OCI-LY7 (cell line): ENCODE data around the gene DST. TPM values are rescaled to one million over a fixed set of nuclear protein-coding genes. Genes with fewer than 3 reads are reported as not detected.

Source experiments
- BruUV-seq: library from RNA; stranded (reverse); fragments of 400-500 nt; replicated peaks from 2 replicates; lab custom pipeline; 2021; lab: Mats Ljungman, UMichigan
- CTCF ChIA-PET: fragments of 300-600 bp; sonication (Branson Sonifier 250); formaldehyde crosslinking; loops from one replicate; lab custom pipeline; 2022; ENCODE audit warnings: antibody characterized with exemption; ENCODE audit not compliant: unreplicated experiment; lab: Charles Lee
- POLR2A ChIA-PET: fragments of 300-600 bp; sonication (Branson Sonifier 250); formaldehyde crosslinking; loops from one replicate; lab custom pipeline; 2022; ENCODE audit warnings: antibody characterized with exemption; lab: Charles Lee
- DNase-seq: peaks from one replicate; pipeline ENCODE4 v3.0.0-alpha.2; 2015; ENCODE audit warnings: low spot score
- H2AFZ ChIP-seq: fragments of 200-600 bp; sonication (generic), shearing (Covaris generic); 2 replicates; pipeline ENCODE4 v1.6.1; 2014; ENCODE audit warnings: mild to moderate bottlenecking, antibody characterized with exemption, low read length, moderate library complexity
- H3K27ac ChIP-seq: fragments of 200-600 bp; sonication (generic); 2 replicates; pipeline ENCODE4 v1.5.1; 2014; ENCODE audit warnings: mixed run types, low read depth, mild to moderate bottlenecking, moderate library complexity, low read length, inconsistent platforms; ENCODE audit not compliant: poor library complexity, severe bottlenecking
- H3K36me3 ChIP-seq: fragments of 200-600 bp; sonication (generic); 2 replicates; pipeline ENCODE4 v1.6.1; 2014; ENCODE audit warnings: mild to moderate bottlenecking, antibody characterized with exemption, low read length, moderate library complexity, mixed read lengths; ENCODE audit not compliant: insufficient read depth
- H3K4me1 ChIP-seq: fragments of 200-600 bp; sonication (generic); 2 replicates; pipeline ENCODE4 v1.5.1; 2014; ENCODE audit warnings: mild to moderate bottlenecking, low read length; ENCODE audit not compliant: insufficient read depth, poor library complexity, severe bottlenecking
- H3K4me2 ChIP-seq: fragments of 200-600 bp; sonication (generic); 2 replicates; pipeline ENCODE4 v1.6.1; 2014; ENCODE audit warnings: mild to moderate bottlenecking, low read length
- H3K4me3 ChIP-seq: fragments of 200-600 bp; sonication (generic); 2 replicates; pipeline ENCODE4 v1.5.1; 2014; ENCODE audit warnings: mild to moderate bottlenecking, low read depth, low read length; ENCODE audit not compliant: poor library complexity, severe bottlenecking
- H3K79me2 ChIP-seq: fragments of 200-600 bp; sonication (generic); 2 replicates; pipeline ENCODE4 v1.6.1; 2016; ENCODE audit warnings: low read depth, mild to moderate bottlenecking, low read length, moderate library complexity, mixed read lengths; ENCODE audit not compliant: insufficient read depth
- H3K9me2 ChIP-seq: fragments of 200-600 bp; sonication (generic); 2 replicates; pipeline ENCODE4 v1.6.1; 2016; ENCODE audit warnings: mild to moderate bottlenecking, low read length, mixed read lengths; ENCODE audit not compliant: insufficient read depth
- H3K9me3 ChIP-seq: fragments of 200-600 bp; sonication (generic); 2 replicates; pipeline ENCODE4 v1.6.1; 2014; ENCODE audit warnings: mild to moderate bottlenecking, mixed run types, low read length, mixed read lengths
- H4K20me1 ChIP-seq: fragments of 200-600 bp; sonication (generic); 2 replicates; pipeline ENCODE4 v1.6.1; 2014; ENCODE audit warnings: mild to moderate bottlenecking, antibody characterized with exemption, low read length, moderate library complexity, mixed read lengths; ENCODE audit not compliant: insufficient read depth
- EZH2phosphoT487 ChIP-seq: fragments of 200-600 bp; sonication (generic); IDR thresholded peaks from 2 replicates; pipeline ENCODE4 v1.6.1; 2018; ENCODE audit warnings: low read depth, borderline replicate concordance, mild to moderate bottlenecking, mixed run types, antibody characterized with exemption, low read length, moderate library complexity, mixed read lengths
- intact Hi-C: fragments of 100-400 bp; cut with micrococcal nuclease; formaldehyde crosslinking; loops from one replicate; pipeline ENCODE4 v1.10.0; 2022; ENCODE audit not compliant: unreplicated experiment
- total RNA-seq, 2 experiments: library from RNA; depleted of rRNA in 1 of 2; stranded (reverse); fragments of >200 nt in 1 of 2; shearing (Covaris generic) in 1 of 2; gene quantifications; 2 replicates each; pipeline ENCODE4 v1.2.3, GENCODE V29; 2014 to 2022
- TF ChIP-seq, protein P1 (sequence below): fragments of 200-600 bp; sonication (generic); conservative IDR thresholded peaks from 2 replicates; pipeline ENCODE4 v1.5.1; 2014; ENCODE audit warnings: mild to moderate bottlenecking, antibody characterized with exemption, low read length, moderate library complexity, mixed read lengths

DST gene
- total RNA-seq, 2 experiments from 2014 or later: 8.4 to 19.4 TPM

DNA sequence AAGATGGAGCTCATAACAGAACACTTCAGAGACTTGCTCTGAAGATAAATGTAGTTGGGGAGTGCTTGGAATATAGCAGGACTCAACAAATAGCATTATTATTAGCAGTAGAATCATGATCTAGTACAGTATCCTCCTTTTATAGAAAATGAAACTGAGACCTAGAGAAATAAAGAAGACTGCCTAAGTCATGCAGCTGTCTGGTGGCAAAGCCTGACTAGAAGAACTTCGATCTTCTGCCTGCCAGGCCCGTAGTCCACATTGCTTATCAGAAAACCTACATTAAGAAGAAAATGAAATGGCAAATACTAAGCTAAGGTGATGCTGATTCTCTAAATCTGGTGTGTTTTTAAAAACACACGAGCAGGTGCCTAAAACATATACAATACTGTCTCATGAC is 46.4 kb upstream of the DST start:
- no peaks in the 10 kb centered on the region for H3K79me2 ChIP-seq
- intact Hi-C loops: no loop called here
- H3K9me2 ChIP-seq: no peaks in the 10 kb centered on the region
- no peaks in the 10 kb centered on the region for H4K20me1 ChIP-seq
- DNase-seq: no peak
- no peak for TF ChIP-seq EZH2phosphoT487
- TF ChIP-seq, protein P1, sequence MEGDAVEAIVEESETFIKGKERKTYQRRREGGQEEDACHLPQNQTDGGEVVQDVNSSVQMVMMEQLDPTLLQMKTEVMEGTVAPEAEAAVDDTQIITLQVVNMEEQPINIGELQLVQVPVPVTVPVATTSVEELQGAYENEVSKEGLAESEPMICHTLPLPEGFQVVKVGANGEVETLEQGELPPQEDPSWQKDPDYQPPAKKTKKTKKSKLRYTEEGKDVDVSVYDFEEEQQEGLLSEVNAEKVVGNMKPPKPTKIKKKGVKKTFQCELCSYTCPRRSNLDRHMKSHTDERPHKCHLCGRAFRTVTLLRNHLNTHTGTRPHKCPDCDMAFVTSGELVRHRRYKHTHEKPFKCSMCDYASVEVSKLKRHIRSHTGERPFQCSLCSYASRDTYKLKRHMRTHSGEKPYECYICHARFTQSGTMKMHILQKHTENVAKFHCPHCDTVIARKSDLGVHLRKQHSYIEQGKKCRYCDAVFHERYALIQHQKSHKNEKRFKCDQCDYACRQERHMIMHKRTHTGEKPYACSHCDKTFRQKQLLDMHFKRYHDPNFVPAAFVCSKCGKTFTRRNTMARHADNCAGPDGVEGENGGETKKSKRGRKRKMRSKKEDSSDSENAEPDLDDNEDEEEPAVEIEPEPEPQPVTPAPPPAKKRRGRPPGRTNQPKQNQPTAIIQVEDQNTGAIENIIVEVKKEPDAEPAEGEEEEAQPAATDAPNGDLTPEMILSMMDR: no peak
- BruUV-seq: no TSS peak
- H3K27ac ChIP-seq: no peak overlapping the region
- no peak overlapping the region for H2AFZ ChIP-seq
- H3K9me3 ChIP-seq: no peaks in the 10 kb centered on the region
- H3K4me2 ChIP-seq: no peak overlapping the region
- ChIA-PET CTCF (no interaction called here), POLR2A (interaction anchor here (0.6 kb wide), 1 partner anchor 555 kb away, joined by 3 read pairs; no protein-coding TSS in a partner anchor)
- no peaks in the 10 kb centered on the region for H3K36me3 ChIP-seq
- H3K4me1 ChIP-seq: no peaks in the 10 kb centered on the region
- no peak overlapping the region for H3K4me3 ChIP-seq

DNA sequence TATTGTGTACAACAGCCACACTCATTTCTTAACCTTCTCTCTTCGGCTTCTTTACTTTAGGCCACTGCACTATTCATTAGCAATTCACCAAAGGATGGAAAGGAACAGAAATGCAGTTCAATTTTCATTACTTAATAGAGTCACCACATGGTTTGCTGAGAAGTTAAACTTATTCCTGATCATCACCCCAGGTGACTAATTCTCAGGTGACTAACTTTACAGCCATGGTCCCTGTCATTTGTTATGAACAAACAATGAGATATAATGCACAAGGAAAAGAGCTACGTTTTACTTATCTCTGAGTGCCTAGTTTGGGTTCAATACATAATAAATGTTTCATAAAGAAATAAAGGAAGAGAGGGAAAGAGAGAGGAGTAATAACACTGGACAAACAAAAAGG is 45.8 kb upstream of the DST start:
- no peak for DNase-seq
- no peaks in the 10 kb centered on the region for H3K4me1 ChIP-seq
- no peak overlapping the region for H3K27ac ChIP-seq
- ChIA-PET POLR2A (interaction anchor here (0.6 to 1.5 kb wide), 2 partner anchors 10 to 556 kb away, joined by 3 to 5 read pairs; no protein-coding TSS in a partner anchor), CTCF (no interaction called here)
- no peak overlapping the region for H3K4me2 ChIP-seq
- H2AFZ ChIP-seq: no peak overlapping the region
- no peaks in the 10 kb centered on the region for H3K36me3 ChIP-seq
- no peaks in the 10 kb centered on the region for H3K79me2 ChIP-seq
- no TSS peak for BruUV-seq
- H3K4me3 ChIP-seq: no peak overlapping the region
- no peak for TF ChIP-seq EZH2phosphoT487
- TF ChIP-seq, protein P1: no peak
- intact Hi-C loops: no loop called here
- no peaks in the 10 kb centered on the region for H4K20me1 ChIP-seq
- H3K9me2 ChIP-seq: no peaks in the 10 kb centered on the region
- H3K9me3 ChIP-seq: no peaks in the 10 kb centered on the region

DNA sequence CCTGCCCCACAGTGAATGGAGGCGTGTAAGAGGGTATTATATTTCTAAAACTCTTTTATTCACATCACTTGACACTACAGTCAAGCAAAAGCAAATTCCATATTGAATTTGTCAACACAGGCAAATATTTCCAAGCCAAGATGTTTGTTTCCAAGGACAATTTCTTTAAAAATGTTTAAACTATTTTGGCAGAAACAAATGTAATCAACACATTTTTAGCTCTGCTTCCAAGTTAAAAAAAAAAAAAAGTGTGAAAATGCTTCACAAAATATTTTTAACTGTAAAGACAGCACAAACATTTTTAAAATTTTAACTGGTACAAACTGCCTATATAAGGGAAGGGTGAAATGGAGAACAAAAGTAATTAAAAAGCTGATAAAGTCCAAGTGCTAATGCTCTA is 44.9 kb upstream of the DST start:
- POLR2A ChIA-PET: interaction anchor here (0.6 to 1.5 kb wide), 2 partner anchors 9 to 469 kb away, joined by 5 to 7 read pairs; no protein-coding TSS in a partner anchor
- H2AFZ ChIP-seq: no peak overlapping the region
- no peaks in the 10 kb centered on the region for H3K9me2 ChIP-seq
- no peaks in the 10 kb centered on the region for H3K79me2 ChIP-seq
- no peaks in the 10 kb centered on the region for H3K9me3 ChIP-seq
- no peak for DNase-seq
- no peak overlapping the region for H3K27ac ChIP-seq
- TF ChIP-seq, protein P1: no peak
- TF ChIP-seq EZH2phosphoT487: no peak
- no peak overlapping the region for H3K4me3 ChIP-seq
- CTCF ChIA-PET: no interaction called here
- no TSS peak for BruUV-seq
- no peaks in the 10 kb centered on the region for H4K20me1 ChIP-seq
- intact Hi-C loops: no loop called here
- H3K36me3 ChIP-seq: no peaks in the 10 kb centered on the region
- H3K4me2 ChIP-seq: no peak overlapping the region
- H3K4me1 ChIP-seq: no peaks in the 10 kb centered on the region
